Neuron (in vitro differentiated cells): Measurements from ENCODE around the gene IL1RAP.
"Not testable (repeated sequence)": the region's sequence is repeated elsewhere in the genome, so short reads cannot be mapped to it uniquely, and the experiment has no call there.

Experiments used
- H2AFZ ChIP-seq: one replicate; pipeline ENCODE4 v1.6.1; 2013; ENCODE audit warnings: low read depth, mild to moderate bottlenecking, inconsistent platforms, low read length, moderate library complexity
- H3K27me3 ChIP-seq: one replicate; pipeline ENCODE4 v1.6.1; 2013; ENCODE audit warnings: low read length; ENCODE audit not compliant: insufficient read depth
- H3K36me3 ChIP-seq: one replicate; pipeline ENCODE4 v1.6.1; 2013; ENCODE audit warnings: low read length; ENCODE audit not compliant: insufficient read depth
- H3K4me1 ChIP-seq: one replicate; pipeline ENCODE4 v1.6.1; 2013; ENCODE audit warnings: low read length; ENCODE audit not compliant: insufficient read depth
- H3K4me3 ChIP-seq: 2 replicates; pipeline ENCODE4 v1.5.1; 2013; ENCODE audit warnings: mild to moderate bottlenecking, low read length, moderate library complexity
- H3K9me3 ChIP-seq: one replicate; pipeline ENCODE4 v1.6.1; 2013; ENCODE audit warnings: low read length

The IL1RAP gene

GRCh38 chr3:190513409-190514370, at the start of gene IL1RAP:
Gene IL1RAP (plus strand): TSS chr3:190514085. CDS start chr3:190564290, 50,205 bp downstream.
- Histone ChIP-seq H3K36me3 (no peaks in the 10 kb centered on the region), H3K4me3 (peak within 1 kb of the TSS; percentile 49), H3K9me3 (no peaks in the 10 kb centered on the region), H3K27me3 (peaks cover 2% of the 10 kb centered on the region), H3K4me1 (peaks cover 8% of the 10 kb centered on the region), H2AFZ (peak within 1 kb of the TSS; percentile 88)

- no peak overlapping the region for H2AFZ ChIP-seq
These were observed 46.0 kb upstream of the IL1RAP start for GRCh38 chr3:190467922-190468321.

DNA sequence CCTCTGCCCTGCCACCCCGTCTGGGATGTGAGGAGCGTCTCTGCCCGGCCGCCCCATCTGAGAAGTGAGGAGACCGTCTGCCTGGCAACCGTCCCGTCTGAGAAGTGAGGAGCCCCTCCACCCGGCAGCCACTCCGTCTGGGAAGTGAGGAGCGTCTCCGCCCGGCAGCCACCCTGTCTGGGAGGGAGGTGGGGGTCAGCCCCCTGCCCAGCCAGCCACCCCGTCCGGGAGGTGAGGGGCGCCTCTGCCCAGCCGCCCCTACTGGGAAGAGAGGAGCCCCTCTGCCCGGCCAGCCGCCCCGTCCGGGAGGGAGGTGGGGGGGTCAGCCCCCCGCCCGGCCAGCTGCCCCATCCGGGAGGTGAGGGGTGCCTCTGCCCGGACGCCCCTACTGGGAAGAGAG, 40.6 kb upstream of the IL1RAP start:
- H3K4me3 ChIP-seq, H3K27me3 ChIP-seq, H3K4me1 ChIP-seq, H3K9me3 ChIP-seq, H2AFZ ChIP-seq, H3K36me3 ChIP-seq: not testable (repeated sequence)

More at GRCh38 chr3:190467922-190468321, 46.0 kb upstream of the IL1RAP start:
- H3K36me3 ChIP-seq: no peaks in the 10 kb centered on the region
- no peaks in the 10 kb centered on the region for H3K4me1 ChIP-seq
- no peaks in the 10 kb centered on the region for H3K27me3 ChIP-seq
- H3K9me3 ChIP-seq: no peaks in the 10 kb centered on the region
- no peak overlapping the region for H3K4me3 ChIP-seq

DNA sequence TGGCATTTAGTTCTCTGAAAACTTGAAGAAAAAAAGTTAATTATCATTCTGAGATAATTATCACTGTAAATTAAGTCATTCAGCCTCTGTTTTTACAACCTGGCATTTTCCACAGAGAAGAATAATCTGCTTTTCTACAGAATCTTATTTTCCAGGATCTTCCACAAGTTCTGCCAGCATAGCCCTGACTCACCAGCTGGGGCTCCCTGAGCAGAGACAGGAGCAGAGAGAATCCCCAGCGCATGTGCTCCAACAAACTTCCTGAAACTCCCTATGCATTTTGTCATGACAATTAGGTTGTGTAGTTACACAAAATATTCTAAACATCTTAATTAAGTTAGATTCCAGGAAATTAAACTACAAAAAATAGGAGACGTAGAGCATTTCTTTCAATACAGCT, 32.1 kb upstream of the IL1RAP start:
- Histone ChIP-seq H3K36me3 (no peaks in the 10 kb centered on the region), H3K9me3 (no peaks in the 10 kb centered on the region), H3K4me3 (no peak overlapping the region), H3K27me3 (no peaks in the 10 kb centered on the region), H3K4me1 (no peaks in the 10 kb centered on the region), H2AFZ (no peak overlapping the region)

- no peak overlapping the region for H2AFZ ChIP-seq
- H3K9me3 ChIP-seq: no peaks in the 10 kb centered on the region
- no peak overlapping the region for H3K4me3 ChIP-seq
- H3K4me1 ChIP-seq: no peaks in the 10 kb centered on the region
- no peaks in the 10 kb centered on the region for H3K27me3 ChIP-seq
- H3K36me3 ChIP-seq: no peaks in the 10 kb centered on the region
These were observed 27.9 kb upstream of the IL1RAP start for GRCh38 chr3:190485830-190486532.

DNA sequence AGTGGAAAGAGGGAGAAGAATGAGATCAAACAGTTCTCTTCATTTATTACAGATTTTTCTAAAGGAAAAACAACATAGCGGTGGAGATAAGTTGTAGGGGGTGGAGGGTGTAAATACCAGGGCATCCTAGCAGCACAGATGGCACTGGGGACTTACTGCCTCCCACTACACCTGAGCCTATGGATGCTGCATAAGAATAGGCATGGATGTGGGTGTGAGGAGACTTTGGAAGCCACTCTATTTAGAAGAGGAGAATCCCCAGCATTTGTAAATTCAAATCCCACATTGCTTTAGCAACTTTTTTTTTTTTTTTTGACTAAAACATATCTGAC, 27.4 kb upstream of the IL1RAP start:
- H3K36me3 ChIP-seq: no peaks in the 10 kb centered on the region
- no peaks in the 10 kb centered on the region for H3K9me3 ChIP-seq

DNA sequence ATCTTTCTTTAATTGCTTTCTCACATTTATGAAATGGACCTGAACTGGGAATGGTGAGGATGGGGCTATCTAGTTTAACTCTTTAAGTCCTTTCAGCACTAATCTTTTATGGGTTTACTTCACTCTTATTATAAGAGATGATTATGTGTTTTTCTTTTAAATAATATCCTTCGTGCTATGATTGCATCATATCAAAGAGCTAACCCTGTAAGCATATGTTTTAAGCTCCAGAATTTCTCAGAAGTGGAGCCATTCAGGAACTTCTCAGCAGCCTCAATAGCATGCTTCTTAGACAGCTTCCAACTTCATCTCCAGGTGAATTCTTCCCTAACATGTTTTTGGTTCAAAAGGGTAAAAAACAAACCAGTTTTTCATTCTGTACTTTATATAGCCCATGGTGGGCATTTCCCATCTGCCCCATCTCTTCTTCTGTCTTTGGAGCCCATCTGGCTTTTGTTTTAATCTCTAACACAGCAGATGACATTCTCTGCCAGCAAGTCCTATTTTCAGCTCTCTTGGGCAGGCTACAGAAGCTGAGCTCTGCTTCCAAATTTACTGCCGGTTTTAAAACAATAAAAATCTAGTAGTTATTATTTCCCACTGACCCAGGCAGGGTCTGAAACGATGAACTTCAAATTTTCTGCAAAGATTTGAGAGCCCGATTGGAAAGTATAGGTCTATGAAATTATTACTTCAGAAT, 26.8 kb upstream of the IL1RAP start:
- no peaks in the 10 kb centered on the region for H3K27me3 ChIP-seq
- H3K9me3 ChIP-seq: no peaks in the 10 kb centered on the region
- no peak overlapping the region for H3K4me3 ChIP-seq
- no peaks in the 10 kb centered on the region for H3K36me3 ChIP-seq
- no peaks in the 10 kb centered on the region for H3K4me1 ChIP-seq
- no peak overlapping the region for H2AFZ ChIP-seq

More for the DNA sequence above, 27.4 kb upstream of the IL1RAP start:
- Histone ChIP-seq H2AFZ (no peak overlapping the region), H3K27me3 (no peaks in the 10 kb centered on the region), H3K4me3 (no peak overlapping the region), H3K4me1 (no peaks in the 10 kb centered on the region)

DNA sequence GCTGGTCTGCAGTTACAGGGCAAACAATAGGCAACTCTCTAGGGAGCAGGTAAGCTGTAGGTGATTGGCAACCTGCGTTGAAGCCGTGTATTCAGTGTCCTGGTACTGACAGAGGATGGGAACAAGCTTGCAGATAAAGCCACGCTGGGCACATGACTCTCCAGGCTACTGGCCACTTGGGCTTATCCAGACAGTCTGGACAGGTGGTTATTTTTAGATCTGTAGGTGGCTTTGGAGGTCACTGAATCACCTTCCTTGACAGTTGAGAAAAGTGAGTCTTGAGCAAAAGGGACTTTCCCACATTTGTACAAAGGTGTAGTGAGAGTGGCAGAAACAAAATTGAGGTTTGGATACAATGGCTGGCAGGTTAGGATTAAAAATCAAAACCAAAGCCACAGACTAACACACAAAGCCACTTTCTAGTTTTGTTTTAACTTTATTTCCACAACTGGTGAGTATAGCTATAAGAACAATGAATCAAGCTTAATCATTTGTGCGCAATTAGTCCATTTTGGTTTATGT, 22.3 kb upstream of the IL1RAP start:
- no peaks in the 10 kb centered on the region for H3K36me3 ChIP-seq
- no peaks in the 10 kb centered on the region for H3K27me3 ChIP-seq
- H3K9me3 ChIP-seq: no peaks in the 10 kb centered on the region
- no peak overlapping the region for H2AFZ ChIP-seq
- H3K4me3 ChIP-seq: no peak overlapping the region
- peaks cover 3% of the 10 kb centered on the region for H3K4me1 ChIP-seq

DNA sequence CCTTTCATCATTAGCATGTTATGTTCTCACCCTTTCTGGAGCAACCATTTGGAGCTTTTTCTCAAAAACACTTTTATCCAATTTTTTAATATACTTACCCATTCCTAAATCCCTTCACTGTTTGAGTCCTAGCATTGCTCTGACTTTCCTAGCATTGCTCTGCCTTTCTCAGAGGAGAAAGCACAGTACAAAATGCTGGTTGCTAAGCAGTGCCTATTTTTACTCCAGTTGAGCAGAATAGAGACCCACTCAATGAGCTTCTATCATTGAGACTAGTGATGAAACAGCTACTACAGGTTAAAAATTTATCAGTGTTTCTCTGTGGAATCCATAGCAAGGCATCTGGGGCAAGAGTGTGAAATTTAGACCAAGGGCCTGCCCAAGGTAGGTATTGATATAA, 21.8 kb upstream of the IL1RAP start:
- Histone ChIP-seq H2AFZ (no peak overlapping the region), H3K36me3 (no peaks in the 10 kb centered on the region), H3K9me3 (no peaks in the 10 kb centered on the region), H3K4me1 (peaks cover 7% of the 10 kb centered on the region), H3K27me3 (no peaks in the 10 kb centered on the region), H3K4me3 (no peak overlapping the region)

- H3K36me3 ChIP-seq: no peaks in the 10 kb centered on the region
- H3K4me1 ChIP-seq: peaks cover 7% of the 10 kb centered on the region
- H3K9me3 ChIP-seq: no peaks in the 10 kb centered on the region
- H2AFZ ChIP-seq: no peak overlapping the region
- no peak overlapping the region for H3K4me3 ChIP-seq
- H3K27me3 ChIP-seq: no peaks in the 10 kb centered on the region
These were observed 20.9 kb upstream of the IL1RAP start for GRCh38 chr3:190492966-190493365.

DNA sequence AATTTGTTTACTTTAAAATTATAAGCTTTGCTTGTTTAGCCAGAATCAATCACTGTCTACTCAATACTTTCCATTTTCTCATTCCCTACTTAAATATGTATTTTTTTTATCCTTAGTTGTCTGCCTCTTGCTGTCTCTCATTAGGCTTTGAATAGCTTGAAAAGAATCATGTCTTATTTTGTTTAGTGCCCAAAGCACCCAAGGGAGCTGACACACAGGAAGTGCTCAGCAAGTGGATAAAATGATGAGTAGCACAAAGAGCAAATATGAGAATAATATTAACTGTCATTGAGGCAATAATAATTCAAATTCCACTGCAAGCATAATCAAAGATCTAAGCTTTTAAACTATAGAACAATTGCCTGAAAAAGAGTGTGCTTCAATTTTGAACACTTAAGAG, 19.0 kb upstream of the IL1RAP start:
- Histone ChIP-seq H3K36me3 (no peaks in the 10 kb centered on the region), H2AFZ (no peak overlapping the region), H3K9me3 (no peaks in the 10 kb centered on the region), H3K4me1 (peaks cover 7% of the 10 kb centered on the region), H3K27me3 (no peaks in the 10 kb centered on the region), H3K4me3 (no peak overlapping the region)

- H3K4me1 ChIP-seq: peaks cover 7% of the 10 kb centered on the region
- no peaks in the 10 kb centered on the region for H3K9me3 ChIP-seq
- no peaks in the 10 kb centered on the region for H3K27me3 ChIP-seq
- H3K4me3 ChIP-seq: no peak overlapping the region
- no peak overlapping the region for H2AFZ ChIP-seq
- no peaks in the 10 kb centered on the region for H3K36me3 ChIP-seq
These were observed 18.5 kb upstream of the IL1RAP start for GRCh38 chr3:190495354-190495753.

DNA sequence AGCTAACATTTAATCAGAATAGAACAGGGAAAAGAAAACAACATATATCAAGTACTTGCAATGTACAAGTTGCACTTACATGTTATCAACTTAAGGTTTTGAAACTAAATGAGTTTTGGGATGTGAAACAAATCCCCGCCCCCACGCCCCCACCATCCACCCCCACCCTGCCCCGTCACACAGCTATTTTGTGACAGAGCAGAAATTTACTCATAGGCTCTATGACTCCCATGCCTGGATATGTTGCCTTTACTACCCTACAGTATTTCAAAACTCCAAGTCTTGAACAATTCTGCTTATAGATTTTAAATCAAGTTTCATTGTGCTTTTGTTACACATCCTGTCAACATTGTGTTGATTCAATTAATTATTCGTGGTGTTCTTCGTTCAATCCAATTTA, 18.1 kb upstream of the IL1RAP start:
- H3K4me3 ChIP-seq: no peak overlapping the region
- peaks cover 7% of the 10 kb centered on the region for H3K4me1 ChIP-seq
- H3K36me3 ChIP-seq: no peaks in the 10 kb centered on the region
- H3K9me3 ChIP-seq: no peaks in the 10 kb centered on the region
- H3K27me3 ChIP-seq: no peaks in the 10 kb centered on the region
- no peak overlapping the region for H2AFZ ChIP-seq
